HG03108 (cell line): ENCODE data around the gene ZNF273.
"Not testable (repeated sequence)": the region's sequence is repeated elsewhere in the genome, so short reads cannot be mapped to it uniquely, and the experiment has no call there.

Source experiments
- ATAC-seq: cut with Tn5 transposase; IDR thresholded peaks from one replicate; pipeline ENCODE4 v1.9.1; 2021; ENCODE audit warnings: moderate library complexity; ENCODE audit not compliant: unreplicated experiment

The ZNF273 gene

DNA sequence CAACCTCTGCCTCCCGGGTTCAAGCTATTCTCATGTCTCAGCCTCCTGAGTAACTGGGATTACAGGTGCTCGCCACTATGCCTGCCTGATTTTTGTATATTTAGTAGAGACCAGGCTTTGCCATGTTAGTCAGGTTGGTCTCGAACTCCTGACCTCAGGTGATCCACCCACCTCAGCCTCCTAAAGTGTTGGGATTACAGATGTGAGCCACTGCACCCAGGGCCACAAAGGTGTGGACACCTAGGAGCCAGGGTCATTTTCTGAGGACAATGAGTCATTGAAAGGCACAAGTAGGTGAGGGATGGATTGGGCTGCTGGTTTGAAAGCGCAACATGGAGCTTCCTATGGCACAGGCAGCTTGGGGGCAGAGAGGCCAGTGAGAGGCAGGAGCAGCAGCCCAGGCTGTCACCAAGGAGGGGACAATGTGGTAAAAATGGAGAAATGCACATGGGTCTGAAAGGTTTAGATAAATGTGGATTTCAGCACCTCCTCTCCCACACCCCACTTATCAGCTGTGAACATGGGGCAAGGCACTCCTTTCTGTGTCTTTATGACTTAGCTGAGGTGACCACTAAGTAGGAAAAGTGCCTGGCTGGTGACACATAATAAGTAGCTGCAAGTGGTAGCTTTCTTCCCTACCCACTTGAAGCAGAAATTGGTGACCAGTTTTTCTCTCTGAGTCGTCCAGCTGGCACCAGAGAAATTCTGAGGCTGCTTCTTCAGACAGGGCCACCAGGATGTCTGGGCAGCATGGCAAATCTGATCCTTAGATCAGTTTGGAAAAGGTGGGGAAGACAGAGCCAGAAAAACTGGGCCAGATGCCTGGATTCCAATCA lies 41.8 kb downstream of the ZNF273 start:
- not testable (repeated sequence) for ATAC-seq

DNA sequence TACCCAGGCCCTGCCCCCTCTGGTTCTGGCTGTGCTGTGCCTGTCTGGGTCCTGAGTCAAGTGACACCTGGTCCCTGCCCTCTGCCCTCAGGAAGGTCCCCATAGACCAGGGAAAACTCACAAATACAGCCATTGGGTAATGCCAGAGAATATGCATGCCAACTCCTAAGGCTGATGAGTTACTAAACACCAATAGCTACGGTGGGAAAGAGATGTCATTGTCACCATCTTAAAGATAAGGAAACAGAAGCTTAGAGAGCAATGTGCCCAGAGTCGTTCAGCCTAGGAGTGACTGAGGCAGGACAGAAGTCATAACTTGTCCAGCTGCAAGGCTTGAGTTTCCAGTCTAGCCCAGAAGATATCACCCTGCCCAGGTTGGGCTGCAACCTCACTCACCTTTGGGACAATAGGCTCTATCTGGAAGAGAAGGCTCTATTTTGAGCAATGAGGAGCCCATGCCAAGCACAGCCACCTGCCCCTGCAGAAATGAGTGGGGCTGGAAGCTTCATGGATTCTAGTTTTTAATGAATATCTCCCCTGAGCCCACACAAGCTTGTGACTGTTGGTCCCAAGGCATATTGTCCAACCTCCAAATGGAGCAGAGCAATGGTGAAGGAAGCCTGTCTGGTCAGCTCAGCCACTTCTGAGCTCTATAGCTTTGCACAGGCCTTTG lies 42.6 kb downstream of the ZNF273 start:
- ATAC-seq, result no peak

DNA sequence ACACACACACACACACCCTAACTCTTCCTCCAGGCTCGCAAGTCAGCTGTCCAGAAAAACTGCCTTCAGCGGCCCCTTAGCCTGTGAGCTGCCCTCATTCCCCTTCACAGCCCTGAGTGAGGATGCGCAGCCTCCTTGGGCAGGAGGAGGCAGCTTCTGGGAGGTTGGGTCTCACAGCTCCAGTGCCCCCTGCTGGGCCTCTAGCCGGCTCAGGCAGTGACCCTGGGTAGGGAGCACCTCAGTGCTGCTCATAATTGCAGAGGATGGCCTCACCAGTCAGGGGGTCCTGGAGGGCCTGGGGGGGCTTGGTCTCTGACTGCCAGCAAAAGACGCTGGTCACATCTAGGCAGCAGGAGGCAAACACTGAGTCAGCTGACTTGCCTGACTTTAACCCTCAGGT lies 43.7 kb downstream of the ZNF273 start:
- no peak for ATAC-seq

DNA sequence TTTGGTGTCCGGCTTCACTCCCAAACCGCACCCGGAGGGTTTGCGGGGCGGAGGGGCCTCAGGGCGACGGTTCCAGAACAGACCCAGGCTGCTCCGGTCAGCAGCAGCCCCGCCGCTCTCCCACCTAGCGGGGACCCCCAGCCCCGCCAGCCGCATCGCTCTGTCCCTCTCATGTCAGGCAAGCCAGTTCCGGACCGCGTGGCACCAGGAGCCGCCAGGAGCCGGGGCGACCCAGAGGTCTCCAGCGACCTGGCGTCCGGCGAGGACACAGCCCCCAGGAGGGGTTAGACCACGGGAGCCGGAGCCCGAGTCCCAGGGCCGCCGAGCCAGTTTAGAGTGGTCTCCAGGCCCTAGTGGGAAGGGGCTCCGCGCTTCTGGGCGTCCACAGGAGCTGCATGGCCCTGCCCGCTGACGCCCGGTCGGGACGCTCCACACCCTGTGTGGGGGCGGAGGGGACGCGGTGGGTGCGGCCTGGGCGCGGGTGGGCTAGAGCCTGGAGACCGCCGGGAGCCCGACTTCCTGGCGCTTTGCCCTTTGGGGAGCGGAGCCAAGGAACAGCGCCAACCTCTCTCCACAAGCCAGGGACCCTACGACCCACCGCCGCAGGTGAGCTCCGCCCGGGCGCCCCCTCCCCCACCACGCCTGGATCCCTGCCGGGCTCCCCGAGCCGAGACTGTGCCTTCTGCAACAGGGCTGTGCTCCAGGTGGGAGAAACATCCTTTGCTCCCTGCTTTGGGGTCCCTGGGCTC lies 44.4 kb downstream of the ZNF273 start:
- ATAC-seq, result no peak

DNA sequence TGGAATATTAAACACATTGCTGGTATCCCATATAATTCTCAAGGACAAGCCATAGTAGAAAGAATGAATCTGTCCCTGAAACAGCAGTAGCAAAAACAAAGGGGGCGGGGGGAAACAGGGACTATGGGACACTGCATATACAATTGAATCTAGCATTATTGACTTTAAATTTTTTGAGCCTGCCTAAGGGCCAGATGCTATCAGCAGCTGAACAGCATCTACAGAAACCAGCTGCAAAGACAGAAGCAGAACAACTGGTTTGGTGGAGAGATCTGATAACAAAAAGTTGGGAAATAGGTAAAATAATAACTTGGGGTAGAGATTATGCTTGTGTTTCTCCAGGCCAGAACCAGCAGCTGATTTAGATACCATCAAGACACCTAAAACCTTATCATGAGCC lies 45.7 kb downstream of the ZNF273 start:
- ATAC-seq, result not testable (repeated sequence)

DNA sequence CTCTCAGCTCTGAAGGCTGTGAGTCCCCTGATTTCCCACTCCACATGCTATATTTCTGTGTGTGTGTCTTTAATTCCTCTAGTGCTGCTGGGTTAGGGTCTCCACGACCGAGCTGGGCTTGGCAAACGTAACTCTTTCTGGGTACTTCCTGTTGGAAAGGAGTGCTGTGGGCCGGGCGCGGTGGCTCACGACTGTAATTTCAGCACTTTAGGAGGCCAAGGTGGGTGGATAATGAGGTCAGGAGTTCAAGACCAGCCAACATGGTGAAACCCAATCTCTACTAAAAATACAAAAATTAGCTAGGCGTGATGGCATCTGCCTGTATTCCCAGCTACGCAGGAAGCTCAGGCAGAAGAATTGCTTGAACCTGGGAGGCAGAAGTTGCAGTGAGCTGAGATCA lies 47.6 kb downstream of the ZNF273 start:
- ATAC-seq, result not testable (repeated sequence)

DNA sequence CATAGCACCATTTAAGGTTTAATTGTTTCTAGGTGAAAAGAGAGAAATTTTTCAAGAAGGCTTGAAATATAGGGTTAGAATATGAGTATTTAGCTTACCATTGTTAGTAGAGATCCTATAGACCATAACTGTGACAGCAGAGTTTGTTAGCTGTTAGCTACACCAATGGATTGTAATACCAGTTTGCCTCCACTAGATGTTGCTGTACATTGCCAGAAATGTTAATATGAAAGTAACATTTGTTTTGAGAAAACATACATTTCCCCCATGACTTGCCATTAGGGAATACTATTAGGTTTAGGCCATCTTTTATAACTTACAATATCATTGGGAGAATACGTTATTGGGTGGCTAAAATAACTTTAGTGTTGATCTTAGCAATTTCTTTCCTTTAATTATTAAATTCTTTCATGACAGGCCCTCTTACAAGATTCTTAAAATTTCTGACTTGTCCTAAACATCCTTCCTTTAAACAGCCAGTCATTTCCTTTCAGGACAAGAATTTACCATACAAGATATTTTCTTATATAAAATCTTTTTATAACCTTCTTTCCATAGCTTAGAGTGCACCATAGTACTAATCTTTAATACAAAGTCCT lies 48.3 kb downstream of the ZNF273 start:
- ATAC-seq, result no peak

DNA sequence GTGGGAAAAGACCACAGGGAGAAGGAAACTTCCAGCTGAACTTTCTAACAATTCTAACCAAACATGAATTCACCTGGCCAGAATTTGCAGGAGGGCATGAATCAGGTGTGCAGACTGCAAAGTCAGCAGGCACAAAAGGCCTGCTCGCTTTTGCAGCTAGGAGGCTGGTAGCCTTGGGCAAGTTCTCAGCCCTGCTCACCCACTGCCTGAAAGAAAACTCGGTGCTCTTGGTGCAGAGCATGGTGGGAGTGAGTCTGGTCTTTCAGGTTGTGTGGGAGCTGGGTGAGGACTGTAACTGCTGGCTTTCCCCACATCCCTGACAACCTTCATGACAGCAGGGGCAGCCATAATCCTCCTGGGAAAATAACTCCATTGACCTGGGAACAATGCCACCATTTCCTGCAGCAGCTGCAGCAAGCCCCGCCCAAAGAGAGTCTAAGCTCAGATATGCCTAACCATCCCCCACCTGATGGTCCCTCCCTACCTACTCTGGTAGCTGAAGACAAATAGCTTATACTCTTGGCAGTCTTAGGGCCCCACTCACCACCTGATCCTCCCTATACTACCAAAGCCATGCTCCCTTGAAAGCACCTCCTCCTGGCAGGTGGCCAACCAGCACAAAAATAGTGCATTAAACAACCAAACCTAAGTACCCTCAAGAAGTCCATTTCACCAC lies 56.1 kb downstream of the ZNF273 start:
- ATAC-seq, result no peak

DNA sequence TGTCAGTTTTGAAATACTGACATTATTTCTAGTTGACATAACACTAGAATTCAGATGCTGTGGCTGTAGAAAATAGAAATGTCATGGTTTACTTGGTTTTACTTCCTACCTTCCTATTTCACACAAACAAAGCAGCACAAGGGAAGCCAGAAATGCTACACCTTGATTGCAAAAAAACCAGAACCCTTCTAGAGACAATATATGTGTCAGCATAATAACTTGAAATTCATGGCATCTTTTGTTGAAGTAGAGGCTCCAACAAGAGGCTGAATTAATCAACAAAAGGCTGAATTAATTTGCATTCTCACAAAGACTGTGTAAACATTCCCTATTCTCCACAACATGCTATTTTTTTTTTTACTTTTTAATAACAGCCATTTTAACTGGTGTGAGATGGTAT lies 62.5 kb downstream of the ZNF273 start:
- no peak for ATAC-seq

DNA sequence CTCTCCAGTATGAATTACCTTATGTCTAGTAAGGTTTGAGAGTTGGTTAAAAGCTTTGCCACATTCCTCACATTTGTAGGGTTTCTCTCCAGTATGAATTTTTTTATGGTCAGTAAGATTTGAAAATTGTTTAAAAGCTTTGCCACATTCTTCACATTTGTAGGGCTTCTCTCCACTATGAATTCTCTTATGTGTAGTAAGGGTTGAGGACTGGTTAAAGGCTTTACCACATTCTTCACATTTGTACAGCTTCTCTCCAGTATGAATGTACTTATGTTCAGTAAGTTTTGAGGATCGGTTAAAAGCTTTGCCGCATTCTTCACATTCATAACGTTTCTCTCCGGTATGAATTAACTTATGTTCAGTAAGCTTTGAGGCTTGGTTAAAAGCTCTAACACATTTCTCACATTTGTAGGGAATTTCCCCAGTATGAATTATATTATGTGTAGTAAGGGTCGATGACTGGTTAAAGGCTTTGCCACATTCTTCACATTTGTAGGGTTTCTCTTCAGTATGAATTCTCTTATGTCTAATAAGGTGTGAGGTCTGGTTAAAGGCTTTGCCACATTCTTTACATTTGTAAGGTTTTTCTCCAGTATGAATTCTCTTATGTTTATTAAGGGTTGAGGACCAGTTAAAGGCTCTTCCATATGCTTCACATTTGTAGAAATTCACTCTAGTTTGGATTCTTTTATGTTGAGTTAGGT lies 75.6 kb downstream of the ZNF273 start:
- ATAC-seq, result no peak
